ENCODE measurements around the gene AASS.

GRCh38 chr7:122027058-122027457 is 117.0 kb downstream of the AASS start:
- TF ChIP-seq CTCF (conservative IDR thresholded peaks at IDR 0.05; ENCODE audit: low read depth, low read length) (no peak), EZH2phosphoT487 (IDR thresholded peaks at IDR 0.05; ENCODE audit: borderline replicate concordance, low read length) (no peak)
